GM18951 (cell line): ENCODE results near the gene WBP1L.
"Not testable (repeated sequence)": the region's sequence is repeated elsewhere in the genome, so short reads cannot be mapped to it uniquely, and the experiment has no call there.

ENCODE experiments used
- POLR2A ChIP-seq: IDR thresholded peaks from 4 replicates; pipeline ENCODE4 v1.6.1; 2011; ENCODE audit warnings: mild to moderate bottlenecking; ENCODE audit not compliant: insufficient read length, insufficient read depth; ENCODE audit errors: extremely low read depth
- in situ Hi-C: fragments of 300-500 bp; cut with MboI; formaldehyde crosslinking; loops from one replicate; pipeline ENCODE4 v1.12.0; 2022; ENCODE audit warnings: low sequenced_read_pairs, mixed read lengths, inconsistent platforms; ENCODE audit not compliant: unreplicated experiment

Gene WBP1L

GRCh38 chr10:102713814-102714620 is 29.7 kb upstream of the WBP1L start, which contains the start of gene ARL3:
Gene ARL3, minus strand, starts transcription at chr10:102714397. Its CDS starts 122 bp downstream, at chr10:102714275.
- peak; percentile 61 for TF ChIP-seq POLR2A
- in situ Hi-C loops, result no loop called here

- in situ Hi-C loops, result no loop called here
- TF ChIP-seq POLR2A, result peak; percentile 75
Measured at GRCh38 chr10:102714621-102715455, 28.9 kb upstream of the WBP1L start, which contains the start of gene SFXN2. Gene SFXN2, plus strand, starts transcription at chr10:102714636. Its CDS starts 12,001 bp downstream, at chr10:102726637.

GRCh38 chr10:102715880-102716279 is 27.9 kb upstream of the WBP1L start:
- in situ Hi-C loops, result no loop called here
- TF ChIP-seq POLR2A, result no peak

GRCh38 chr10:102716900-102717565 is 26.7 kb upstream of the WBP1L start:
- in situ Hi-C loops, result not testable (repeated sequence)

- in situ Hi-C loops, result no loop called here
- no peak for TF ChIP-seq POLR2A
Measured at GRCh38 chr10:102718220-102718619, 25.5 kb upstream of the WBP1L start.

GRCh38 chr10:102720337-102720736 is 23.4 kb upstream of the WBP1L start:
- in situ Hi-C loops, result no loop called here
- TF ChIP-seq POLR2A, result no peak

- in situ Hi-C loops, result no loop called here
- TF ChIP-seq POLR2A, result no peak
Measured at GRCh38 chr10:102720775-102721301, 22.9 kb upstream of the WBP1L start.

GRCh38 chr10:102721954-102722353 is 21.8 kb upstream of the WBP1L start:
- TF ChIP-seq POLR2A, result no peak

GRCh38 chr10:102723989-102724388 is 19.8 kb upstream of the WBP1L start:
- in situ Hi-C loops, result no loop called here

More at GRCh38 chr10:102721954-102722353, 21.8 kb upstream of the WBP1L start:
- in situ Hi-C loops, result no loop called here

GRCh38 chr10:102726274-102726673 is 17.5 kb upstream of the WBP1L start:
- in situ Hi-C loops, result no loop called here
- no peak for TF ChIP-seq POLR2A

More at GRCh38 chr10:102723989-102724388, 19.8 kb upstream of the WBP1L start:
- TF ChIP-seq POLR2A, result no peak

- no peak for TF ChIP-seq POLR2A
- in situ Hi-C loops, result no loop called here
Measured at GRCh38 chr10:102727037-102727818, 16.5 kb upstream of the WBP1L start.

- no peak for TF ChIP-seq POLR2A
- in situ Hi-C loops, result no loop called here
Measured at GRCh38 chr10:102729029-102730026, 14.4 kb upstream of the WBP1L start.
